ENCODE data around the gene ZNF532. TPM values are rescaled to one million over a fixed set of nuclear protein-coding genes. Genes with fewer than 3 reads are reported as not detected.

ZNF532 gene
- total and polyA plus RNA-seq, 9 of the 15 experiments (the other 6 are each of a cell fraction or from before 2014, with no cell fraction given), result 0.42 TPM; not detected in 8

- no peak overlapping the region for H3K4me3 ChIP-seq
- ATAC-seq (no peak), FAIRE-seq (no peak), DNase-seq (ENCODE audit: extremely low read depth in 1 of 4, low spot score in 3 of 4) (no peak)
- ChIA-PET CTCF (ENCODE audit: low intra/inter-chr PET ratio) (no interaction called here), POLR2A (no interaction called here)
- TF ChIP-seq ZNF280B (CRISPR knock-in tag; IDR thresholded peaks at IDR 0.05) (no peak), SP2 (IDR thresholded peaks at IDR 0.05; ENCODE audit: extremely low read depth, low read depth, low read length, poor library complexity, severe bottlenecking) (no peak), CLOCK (CRISPR knock-in tag; IDR thresholded peaks at IDR 0.05; ENCODE audit: borderline replicate concordance) (no peak), BRD9 (IDR thresholded peaks at IDR 0.05; ENCODE audit: low read depth, partially characterized antibody) (no peak), GABPA (tag; conservative IDR thresholded peaks at IDR 0.05; ENCODE audit: low read depth) (no peak), THRB (CRISPR knock-in tag; conservative IDR thresholded peaks at IDR 0.05) (no peak)
- H3K9me1 ChIP-seq (ENCODE audit: control insufficient read depth, insufficient read depth, low read length), result no peaks in the 10 kb centered on the region
- in situ Hi-C loops (cut with MboI), result no loop called here
- no TSS peak for BruUV-seq (replicated peaks)
- H3K9ac ChIP-seq (ENCODE audit: insufficient read depth in 1 of 2, low read depth in 2 of 2, low read length in 2 of 2), result no peak overlapping the region
- no peak overlapping the region for H3K27ac ChIP-seq (ENCODE audit: extremely low read depth, low read depth, low read length)
- no peaks in the 10 kb centered on the region for H3K36me3 ChIP-seq (ENCODE audit: control insufficient read depth, insufficient read depth, low read length)
- H3K27me3 ChIP-seq (ENCODE audit: control insufficient read depth in 2 of 2, insufficient read depth in 2 of 2, low read length in 2 of 2), result peaks cover 0 to 21% of the 10 kb centered on the region in 2 experiments; a peak in 2 of 5 replicates
- 0% methylated on average over 6 of the region's 10 CpGs for WGBS (ENCODE audit: insufficient coverage, low coverage, missing lambda C conversion rate)
- H2AFZ ChIP-seq (ENCODE audit: low read depth, low read length), result no peak overlapping the region
- H3K9me3 ChIP-seq (replicated peaks; ENCODE audit: control insufficient read depth, insufficient read depth, low read depth, low read length), result no peaks in the 10 kb centered on the region
- no peaks in the 10 kb centered on the region for H3K4me1 ChIP-seq (replicated peaks in 1 of 2; ENCODE audit: control insufficient read depth in 2 of 2, insufficient read depth in 2 of 2, low read length in 2 of 2)
- intact Hi-C loops (cut with micrococcal nuclease), result no loop called here
- no peaks in the 10 kb centered on the region for H3K79me2 ChIP-seq (ENCODE audit: control insufficient read depth, insufficient read depth, low read length)
- H3K4me2 ChIP-seq (ENCODE audit: insufficient read depth, low read length), result no peak overlapping the region
- H4K20me1 ChIP-seq (replicated peaks; ENCODE audit: control insufficient read depth, insufficient read depth, low read length), result no peaks in the 10 kb centered on the region
Measured at GRCh38 chr18:58922995-58923394, 58.3 kb downstream of the ZNF532 start.
